ENCODE results near the gene RNF215. TPM values are rescaled to one million over a fixed set of nuclear protein-coding genes. Genes with fewer than 3 reads are reported as not detected.

RNF215 gene
- total and polyA plus RNA-seq, 10 of the 15 experiments (the other 5 are each of a cell fraction or from before 2014, with no cell fraction given): 0.31 to 7.6 (median 3.0) TPM; not detected in 1

- H3K27ac ChIP-seq (ENCODE audit: control insufficient read depth, insufficient read depth): no peak overlapping the region
- ChIA-PET SMC1A (ENCODE audit: uncharacterized antibody, unreplicated experiment) (interaction anchor here (1.1 to 1.6 kb wide), 2 partner anchors 32 to 69 kb away, joined by 3 to 8 read pairs; partner anchors contain the start of gene CASTOR1), RAD21 (ENCODE audit: unreplicated experiment) (interaction anchor here (0.7 to 2.1 kb wide), 4 partner anchors 48 to 243 kb away, joined by 3 to 16 read pairs (median 14); partner anchors contain the start of gene CASTOR1), CTCF (interaction anchor here (1.7 to 1.9 kb wide), 2 partner anchors 70 kb away, joined by 13 to 23 read pairs; partner anchors contain the start of gene CASTOR1), POLR2A (interaction anchor here (0.9 to 5.7 kb wide), 4 partner anchors 10 to 53 kb away, joined by 3 to 35 read pairs (median 5); partner anchors contain the start of gene TBC1D10A)
- BruUV-seq (replicated peaks): no TSS peak
- no peak for FAIRE-seq
- in situ Hi-C loops (cut with MboI) (no loop called here), intact Hi-C loops (cut with micrococcal nuclease; ENCODE audit: unreplicated experiment) (loop anchor here (2.0 kb wide), 1 partner anchor 69 kb away; the partner anchor contains the start of gene CASTOR1)
- no peaks in the 10 kb centered on the region for H3K9me3 ChIP-seq (replicated peaks; ENCODE audit: control insufficient read depth, insufficient read depth, low read length)
- no peaks in the 10 kb centered on the region for H4K20me1 ChIP-seq (ENCODE audit: control insufficient read depth, insufficient read depth)
- H3K79me2 ChIP-seq (ENCODE audit: control insufficient read depth, insufficient read depth, low read length): peaks cover 35% of the 10 kb centered on the region
- TF ChIP-seq ETV6 (conservative IDR thresholded peaks at IDR 0.05 in 1 of 2, IDR thresholded peaks at IDR 0.05 in 1 of 2; ENCODE audit: borderline replicate concordance in 1 of 2, low read depth in 1 of 2) (no peak), FOS (IDR thresholded peaks at IDR 0.05; ENCODE audit: borderline replicate concordance, extremely low read depth, insufficient read length) (no peak), SRF (IDR thresholded peaks at IDR 0.05; ENCODE audit: low read depth in 2 of 2, low read length in 2 of 2) (no peak)
- TF ChIP-seq, protein P1, sequence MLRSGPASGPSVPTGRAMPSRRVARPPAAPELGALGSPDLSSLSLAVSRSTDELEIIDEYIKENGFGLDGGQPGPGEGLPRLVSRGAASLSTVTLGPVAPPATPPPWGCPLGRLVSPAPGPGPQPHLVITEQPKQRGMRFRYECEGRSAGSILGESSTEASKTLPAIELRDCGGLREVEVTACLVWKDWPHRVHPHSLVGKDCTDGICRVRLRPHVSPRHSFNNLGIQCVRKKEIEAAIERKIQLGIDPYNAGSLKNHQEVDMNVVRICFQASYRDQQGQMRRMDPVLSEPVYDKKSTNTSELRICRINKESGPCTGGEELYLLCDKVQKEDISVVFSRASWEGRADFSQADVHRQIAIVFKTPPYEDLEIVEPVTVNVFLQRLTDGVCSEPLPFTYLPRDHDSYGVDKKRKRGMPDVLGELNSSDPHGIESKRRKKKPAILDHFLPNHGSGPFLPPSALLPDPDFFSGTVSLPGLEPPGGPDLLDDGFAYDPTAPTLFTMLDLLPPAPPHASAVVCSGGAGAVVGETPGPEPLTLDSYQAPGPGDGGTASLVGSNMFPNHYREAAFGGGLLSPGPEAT (IDR thresholded peaks at IDR 0.05; ENCODE audit: low read depth): no peak
- no peak overlapping the region for H3K4me3 ChIP-seq
- H3K36me3 ChIP-seq (ENCODE audit: control insufficient read depth in 2 of 2, insufficient read depth in 2 of 2, low read length in 1 of 2): peaks cover 1 to 3% of the 10 kb centered on the region in 2 experiments; a peak in 2 of 4 replicates
- no peak overlapping the region for H3K9ac ChIP-seq (ENCODE audit: control insufficient read depth, insufficient read depth, low read length)
- WGBS (ENCODE audit: insufficient coverage, insufficient replicate concordance, low lambda C conversion rate, missing lambda C conversion rate): 89% methylated on average over 19 of the region's 22 CpGs
- no peaks in the 10 kb centered on the region for H3K27me3 ChIP-seq (replicated peaks in 1 of 2; ENCODE audit: control insufficient read depth in 2 of 2, insufficient read depth in 2 of 2, low read length in 1 of 2)
- 0 out of 2 replicates have a peak, but pooled peaks cover 5% of the 10 kb centered on the region for H3K4me1 ChIP-seq (ENCODE audit: control insufficient read depth, insufficient read depth, low read length)
- DNase-seq (ENCODE audit: low read depth, low spot score): no peak
- no peak overlapping the region for H2AFZ ChIP-seq (ENCODE audit: control insufficient read depth, low read depth, low read length)
- no peak overlapping the region for H3K4me2 ChIP-seq (ENCODE audit: control insufficient read depth, insufficient read depth)
- no peak for ATAC-seq
Observed at GRCh38 chr22:30357650-30358215, 29.5 kb downstream of the RNF215 start.

All from GM12878 (cell line).